Measurements from ENCODE around the gene AIG1. TPM values are rescaled to one million over a fixed set of nuclear protein-coding genes. Genes with fewer than 3 reads are reported as not detected.
A peak's percentile ranks its signal among the peaks of the same experiment; 100 is the strongest.

AIG1 gene
- total RNA-seq, 4 donors from 2014 or later = 18.1 to 47.3 (median 22.9) TPM

DNA sequence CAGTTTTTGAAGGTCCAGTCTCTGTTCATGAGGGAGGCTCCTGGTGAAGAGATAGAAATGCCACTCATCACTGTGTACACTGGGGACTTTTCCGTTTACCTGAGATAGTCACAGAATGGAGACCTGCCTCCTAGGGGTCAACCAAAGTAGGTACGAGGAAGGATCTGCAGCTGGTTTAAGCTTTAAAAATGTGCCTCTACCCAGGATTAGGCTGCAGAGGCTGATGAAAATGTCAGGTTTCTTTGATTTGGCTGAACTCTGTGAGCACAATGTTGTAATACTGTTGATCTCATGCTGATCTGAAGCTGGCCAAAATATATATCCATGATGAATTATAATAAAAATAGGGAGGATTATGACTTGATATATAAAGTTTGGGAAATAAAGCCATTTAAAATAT is 207.1 kb downstream of the AIG1 start:
- ATAC-seq (ENCODE audit: low FRiP score) (peak; percentile 44), DNase-seq (ENCODE audit: low spot score) (no peak)
- TF ChIP-seq CTCF (IDR thresholded peaks at IDR 0.05) = no peak

- ATAC-seq (ENCODE audit: low FRiP score) = no peak
- no peak for TF ChIP-seq CTCF (IDR thresholded peaks at IDR 0.05)
- no peak for DNase-seq (ENCODE audit: low spot score)
Measured at GRCh38 chr6:143268439-143268838, 207.8 kb downstream of the AIG1 start.

DNA sequence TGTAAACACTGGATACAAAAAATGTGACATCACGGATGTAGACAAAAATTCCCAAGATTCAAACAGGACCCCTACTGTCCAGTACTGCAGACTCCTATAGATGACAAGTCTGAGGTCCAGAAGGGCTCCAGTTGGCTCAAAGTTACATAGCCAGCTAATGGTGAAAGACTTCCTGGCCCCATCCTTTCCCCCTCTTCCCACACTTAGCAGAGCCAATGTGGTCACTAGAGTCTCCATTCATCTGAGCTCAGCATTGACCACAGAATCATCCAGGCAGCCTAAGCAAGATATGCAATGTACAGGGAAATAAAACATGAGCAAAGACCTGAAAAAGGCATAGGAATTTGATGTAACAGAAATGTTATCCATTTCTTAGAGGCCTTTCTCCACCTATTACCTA is 209.3 kb downstream of the AIG1 start:
- no peak for ATAC-seq (ENCODE audit: low FRiP score)
- TF ChIP-seq CTCF (IDR thresholded peaks at IDR 0.05) = no peak
- DNase-seq (ENCODE audit: low spot score) = no peak

- DNase-seq (ENCODE audit: low spot score) (no peak), ATAC-seq (ENCODE audit: low FRiP score) (peak; percentile 51)
- no peak for TF ChIP-seq CTCF (IDR thresholded peaks at IDR 0.05)
Measured at GRCh38 chr6:143271024-143271423, 210.3 kb downstream of the AIG1 start.

DNA sequence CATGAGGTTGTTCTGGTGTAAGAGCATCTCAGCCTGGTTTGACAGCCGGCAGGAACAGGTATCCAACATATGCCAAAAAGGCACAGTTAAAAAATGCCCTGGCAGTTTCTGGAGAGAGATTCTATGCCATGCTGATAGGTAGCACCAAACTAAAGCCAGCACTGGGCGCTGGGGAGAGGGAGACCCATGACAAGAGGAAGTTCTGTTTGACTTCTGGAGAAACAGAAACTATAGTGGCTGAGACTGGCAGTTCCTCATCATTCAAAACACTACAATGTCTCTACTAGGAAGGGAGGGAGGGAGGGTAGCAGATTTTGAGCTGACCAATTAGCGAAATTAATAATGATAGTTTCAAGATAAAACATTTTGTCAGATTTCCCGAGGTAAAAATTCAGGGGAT is 215.7 kb downstream of the AIG1 start:
- DNase-seq (ENCODE audit: low spot score) (no peak), ATAC-seq (ENCODE audit: low FRiP score) (no peak)
- no peak for TF ChIP-seq CTCF (IDR thresholded peaks at IDR 0.05)

GRCh38 chr6:143279385-143279784 is 218.7 kb downstream of the AIG1 start:
- no peak for TF ChIP-seq CTCF (IDR thresholded peaks at IDR 0.05)
- ATAC-seq (ENCODE audit: low FRiP score) (no peak), DNase-seq (ENCODE audit: low spot score) (no peak)

GRCh38 chr6:143283887-143284645 is 223.4 kb downstream of the AIG1 start:
- no peak for DNase-seq (ENCODE audit: low spot score)
- TF ChIP-seq CTCF (IDR thresholded peaks at IDR 0.05) = no peak
- ATAC-seq (ENCODE audit: low FRiP score) = no peak

Data from omental fat pad (tissue), 4 donors.